NCI-H2227 (cell line): ENCODE data around the gene GTF2H4.

Source experiments
- DNase-seq: peaks from one replicate; lab custom pipeline; 2025; ENCODE audit not compliant: unreplicated experiment; lab: John Stamatoyannopoulos, UW

GTF2H4 gene

DNA sequence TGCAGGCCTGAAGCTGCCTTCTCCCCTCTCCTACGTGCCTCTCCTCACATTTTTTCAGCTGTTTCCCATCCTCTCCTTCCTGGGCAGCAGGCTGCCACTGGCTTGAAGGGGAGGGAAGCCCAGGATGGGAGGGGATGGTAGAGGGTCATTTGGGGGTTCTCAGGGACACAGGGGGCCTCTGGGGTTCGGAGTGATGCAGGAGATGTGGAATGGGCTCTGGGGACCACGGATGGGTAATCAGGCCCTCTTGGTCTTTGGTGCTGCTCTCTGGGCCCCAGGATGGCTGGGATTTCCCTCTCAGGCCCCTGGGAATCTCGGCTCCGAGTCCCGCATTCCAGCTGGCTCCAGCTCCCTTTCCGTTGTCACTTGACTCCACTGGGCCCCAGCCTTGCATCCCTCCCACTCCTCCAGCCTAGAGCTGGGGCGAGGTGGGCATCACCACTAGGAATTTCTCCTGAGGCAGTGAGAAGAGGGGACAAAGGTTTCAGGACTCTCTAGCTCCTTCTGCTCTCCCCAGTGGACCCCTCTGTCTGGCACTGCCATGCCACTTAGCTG, 25.7 kb upstream of the GTF2H4 start:
- DNase-seq, result no peak

DNA sequence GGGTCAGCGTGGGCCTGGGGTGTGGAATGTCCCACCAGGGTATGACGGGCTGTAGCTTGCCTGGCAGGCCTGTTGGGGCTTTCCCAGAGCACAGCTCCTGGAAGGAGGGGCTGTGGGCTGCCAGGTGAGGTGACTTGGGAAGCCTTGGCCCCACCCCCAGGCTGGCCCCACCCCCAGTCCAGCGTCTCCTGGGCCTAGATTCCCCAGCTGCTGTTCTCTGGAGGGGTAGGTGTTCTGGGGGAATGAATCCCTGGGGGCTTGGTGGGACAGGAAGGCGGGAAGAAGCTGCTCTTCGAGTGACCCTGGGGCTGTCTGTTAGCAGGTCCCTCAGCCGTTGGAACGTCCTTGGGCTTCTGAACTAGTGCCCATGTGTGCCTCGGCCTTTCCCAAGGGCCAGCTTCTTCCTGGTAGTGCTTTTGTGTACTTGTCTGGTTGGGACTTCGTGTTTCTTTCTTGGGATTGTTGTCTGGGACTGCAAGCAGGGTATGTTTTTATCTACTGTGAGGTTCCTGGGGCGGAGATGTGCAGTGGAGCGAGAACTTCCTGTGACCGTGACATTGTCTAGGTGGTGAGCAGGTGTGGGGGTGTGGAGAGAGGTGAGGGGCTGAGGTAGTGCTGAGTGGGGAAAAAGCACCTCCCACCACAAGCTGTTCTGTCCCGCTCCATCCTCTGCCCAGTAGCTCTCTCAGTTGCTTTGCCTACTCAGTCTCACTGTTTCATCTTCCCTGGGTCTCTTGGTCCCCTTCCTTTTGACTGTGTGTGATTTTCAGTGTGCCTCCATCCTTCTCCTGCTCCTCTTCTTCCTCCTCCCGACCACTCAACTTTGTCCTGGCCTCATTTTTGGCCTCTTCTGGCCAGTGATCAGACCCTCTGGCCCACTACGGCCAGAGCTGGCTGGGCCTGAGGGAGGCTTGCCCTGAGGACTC, 25.0 kb upstream of the GTF2H4 start:
- peak; percentile 52 for DNase-seq

DNA sequence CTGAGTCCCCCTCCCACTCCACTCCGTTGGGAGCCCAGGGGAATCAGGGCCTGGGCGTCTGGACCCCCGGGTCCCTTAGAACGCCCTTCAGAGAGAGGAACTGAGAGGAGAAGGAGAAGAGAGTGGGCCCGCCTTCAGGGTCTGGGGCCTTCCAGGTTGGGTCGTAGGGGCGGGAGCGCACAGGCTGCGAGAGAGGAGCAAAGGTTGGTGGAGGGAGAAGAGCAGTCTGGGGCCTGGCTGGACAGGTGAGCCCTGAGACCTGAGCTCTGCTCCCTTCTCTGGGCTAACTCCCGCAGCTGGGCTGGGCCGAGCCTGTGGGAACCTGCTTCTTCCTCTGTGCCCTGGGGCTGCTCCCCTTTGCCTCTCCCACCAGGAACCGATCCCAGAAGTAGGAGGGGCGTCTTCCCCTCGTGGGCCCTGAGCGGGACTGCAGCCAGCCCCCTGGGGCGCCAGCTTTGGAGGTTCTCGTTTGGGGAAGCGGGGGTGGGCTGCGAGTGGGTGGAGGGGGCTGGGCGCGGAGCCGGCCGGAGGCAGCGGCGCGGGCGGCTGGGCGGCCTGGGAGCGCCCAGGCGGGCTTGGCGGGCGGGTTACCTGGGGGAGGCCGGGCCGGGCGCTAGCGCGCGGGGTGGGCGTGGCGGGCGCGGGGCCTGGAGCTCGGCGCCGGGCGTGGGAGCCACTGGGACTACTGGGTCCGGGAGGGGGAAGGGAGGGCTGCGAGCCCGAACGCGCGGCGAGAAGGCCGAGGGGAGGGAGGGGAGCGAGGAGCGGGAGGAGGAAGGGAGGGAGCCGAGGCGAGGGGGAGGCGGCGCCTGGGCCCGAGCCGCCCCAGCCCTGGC, 24.1 kb upstream of the GTF2H4 start, which contains the start of gene DDR1:
Gene DDR1 (plus strand): TSS at position 835 of the 836 bp plus-strand sequence. CDS start 4,211 bp downstream, outside the sequence.
- DNase-seq, result peak; percentile 73

DNA sequence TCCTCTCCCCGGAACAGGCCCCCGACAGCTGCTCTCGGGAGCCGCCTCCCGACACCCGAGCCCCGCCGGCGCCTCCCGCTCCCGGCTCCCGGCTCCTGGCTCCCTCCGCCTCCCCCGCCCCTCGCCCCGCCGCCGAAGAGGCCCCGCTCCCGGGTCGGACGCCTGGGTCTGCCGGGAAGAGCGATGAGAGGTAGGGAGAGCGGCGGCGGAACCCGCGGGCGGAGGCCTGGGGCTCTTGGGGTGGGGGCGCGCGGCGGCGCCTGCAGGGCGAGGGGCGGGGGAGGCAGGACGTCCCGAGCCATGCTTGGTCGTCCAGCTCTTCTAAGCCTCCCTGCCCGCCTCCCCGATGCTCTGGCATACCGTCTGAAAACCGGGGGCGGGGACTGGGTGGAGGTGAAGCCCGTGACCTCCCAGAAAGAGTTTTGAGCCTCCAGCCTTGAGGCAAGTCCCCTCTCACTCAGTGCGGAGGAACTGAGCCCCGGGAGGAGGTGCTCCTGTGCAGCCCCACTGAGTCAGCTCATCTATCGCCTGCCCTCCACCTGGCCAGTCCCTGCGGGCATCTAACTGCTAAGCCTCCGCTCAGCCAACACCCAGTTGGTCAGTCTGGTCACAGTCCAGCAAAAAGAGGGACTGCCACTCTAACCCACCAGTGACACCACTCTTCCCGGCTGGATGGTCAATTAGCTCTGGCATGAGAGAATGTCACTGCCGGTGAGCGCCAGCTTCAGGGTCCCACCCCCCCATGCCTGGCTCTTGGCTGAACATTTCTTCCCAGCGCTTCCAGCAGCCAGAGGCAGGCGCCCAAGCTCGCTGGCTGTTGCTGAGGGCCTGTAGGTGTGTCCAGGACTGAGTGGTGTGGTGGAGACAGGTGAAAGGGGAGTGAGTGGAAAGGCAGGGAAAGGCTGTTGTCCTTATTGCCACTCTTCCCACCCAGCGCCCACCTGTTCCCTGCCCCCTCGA, 23.2 kb upstream of the GTF2H4 start:
- peak; percentile 50 for DNase-seq

DNA sequence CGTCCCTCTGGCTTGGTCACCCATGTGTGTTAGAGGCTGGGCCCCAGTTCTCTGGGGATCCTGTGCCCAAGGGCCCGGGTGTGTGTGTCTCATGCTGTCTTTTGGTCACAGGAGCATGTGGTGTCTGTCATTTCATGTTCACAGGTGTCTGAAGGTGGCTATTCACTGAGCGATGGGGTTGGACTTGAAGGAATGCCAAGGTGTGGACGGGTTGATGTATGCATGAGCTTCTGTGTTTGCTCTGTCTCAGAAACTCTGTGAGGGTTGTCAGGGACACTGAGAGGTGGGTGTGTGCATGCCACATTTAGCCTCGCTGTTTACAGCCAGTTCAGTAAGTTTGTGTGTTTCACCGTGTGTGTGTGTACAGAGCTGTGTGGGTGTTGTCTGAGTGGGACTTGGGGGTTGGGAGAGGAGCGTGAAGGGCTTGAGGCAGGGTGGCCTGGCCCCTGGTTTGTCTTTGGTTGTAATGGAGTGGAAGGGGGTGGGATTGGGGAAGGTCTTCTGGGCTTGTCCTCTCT, 22.5 kb upstream of the GTF2H4 start:
- no peak for DNase-seq

DNA sequence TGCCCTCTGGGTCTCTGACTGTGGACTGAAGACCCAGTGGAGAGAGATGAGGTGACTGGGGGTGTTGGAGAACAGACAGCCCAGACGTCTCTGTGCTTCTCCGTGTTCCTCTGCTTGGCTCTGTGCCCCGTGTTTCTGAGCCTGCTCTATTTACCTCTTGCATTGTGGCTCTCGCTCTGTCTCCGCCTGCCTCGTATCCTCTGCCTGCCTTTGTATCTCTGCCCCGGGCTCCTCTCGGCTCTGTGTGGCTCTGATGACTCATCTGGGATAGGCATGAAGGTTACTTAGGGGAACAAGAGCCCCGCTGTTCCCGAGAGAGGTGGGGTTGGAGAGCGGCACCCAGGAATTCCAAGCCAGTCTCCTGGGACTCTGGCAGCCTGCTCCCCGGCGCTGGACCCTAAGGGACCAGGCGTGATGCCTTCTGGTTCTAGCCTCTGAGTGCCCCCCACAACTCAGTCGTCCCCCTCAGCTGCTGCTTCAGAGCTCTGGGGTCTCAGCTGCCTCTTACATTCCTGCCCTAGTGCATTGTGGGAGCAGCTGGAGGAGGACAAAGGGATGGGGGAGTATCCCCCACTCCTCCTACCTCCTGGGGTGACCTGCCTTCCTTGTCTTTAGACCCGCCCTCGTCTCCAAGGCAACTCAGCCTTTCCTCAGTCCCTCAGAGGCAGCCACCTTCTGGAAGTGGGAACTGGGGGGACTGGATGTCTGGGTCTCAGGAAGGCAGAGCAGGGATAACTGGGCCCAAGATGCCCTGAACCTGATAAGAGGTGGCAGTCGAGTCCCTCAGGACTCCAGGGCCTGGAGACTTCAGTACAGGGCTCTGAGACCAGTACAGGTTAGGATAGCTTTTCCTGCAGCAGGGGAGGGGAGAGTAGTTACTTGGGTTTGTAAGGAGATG, 21.8 kb upstream of the GTF2H4 start:
- peak; percentile 91 for DNase-seq

DNA sequence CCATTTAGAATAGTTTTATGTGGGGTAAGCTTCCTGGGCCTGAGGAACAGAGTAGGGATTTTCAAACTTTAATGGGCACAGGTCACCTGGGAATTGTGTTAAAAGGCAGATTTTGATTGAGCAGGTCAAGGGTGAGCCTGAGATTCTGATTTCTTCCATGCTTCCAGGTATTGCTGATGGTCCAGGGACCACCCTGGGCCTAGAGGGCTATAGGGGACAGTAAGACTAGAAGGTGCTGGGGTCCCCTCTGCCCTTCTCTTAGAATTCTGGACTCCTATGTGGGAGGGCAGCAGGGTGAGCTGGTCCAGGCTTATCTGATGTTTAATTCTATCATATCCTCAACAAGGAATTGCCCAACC, 21.1 kb upstream of the GTF2H4 start:
- DNase-seq, result no peak

DNA sequence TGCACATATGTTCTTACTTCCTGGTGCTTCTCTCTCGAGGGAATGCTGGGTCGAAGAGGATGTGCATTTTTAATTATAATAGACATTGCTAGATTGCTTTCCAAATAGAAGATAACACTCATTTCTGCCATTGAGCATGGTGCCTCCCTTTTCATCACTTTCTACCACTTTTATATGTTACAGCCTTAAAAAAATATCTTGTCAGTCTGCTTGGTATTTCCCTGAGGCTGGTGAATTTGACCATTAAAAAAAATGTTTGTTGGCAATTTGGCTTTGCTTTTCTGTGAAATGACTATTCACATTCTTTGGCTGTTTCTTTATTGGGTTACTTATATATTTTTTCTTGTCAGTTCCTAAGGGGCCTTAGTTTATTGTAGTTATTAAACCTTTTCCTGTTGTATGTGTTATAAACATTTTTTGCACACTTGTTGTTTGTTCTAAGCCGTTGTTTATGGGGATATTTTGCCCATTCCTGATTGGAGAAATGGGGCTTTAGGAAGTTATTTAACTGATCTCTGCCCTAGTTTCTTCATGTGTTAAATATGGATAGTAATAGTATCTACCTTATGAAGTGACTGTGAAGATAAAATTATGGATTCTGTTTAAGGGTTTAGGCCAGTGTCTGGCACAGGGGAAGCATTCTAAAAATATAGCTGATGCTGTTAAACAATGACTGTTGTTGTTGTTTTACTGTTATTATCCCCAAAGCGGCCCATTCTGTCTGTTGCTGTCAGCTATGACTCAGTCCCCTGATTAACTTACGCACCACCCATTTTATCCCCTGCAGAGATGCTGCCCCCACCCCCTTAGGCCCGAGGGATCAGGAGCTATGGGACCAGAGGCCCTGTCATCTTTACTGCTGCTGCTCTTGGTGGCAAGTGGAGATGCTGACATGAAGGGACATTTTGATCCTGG, 19.8 kb upstream of the GTF2H4 start:
- DNase-seq, result no peak

DNA sequence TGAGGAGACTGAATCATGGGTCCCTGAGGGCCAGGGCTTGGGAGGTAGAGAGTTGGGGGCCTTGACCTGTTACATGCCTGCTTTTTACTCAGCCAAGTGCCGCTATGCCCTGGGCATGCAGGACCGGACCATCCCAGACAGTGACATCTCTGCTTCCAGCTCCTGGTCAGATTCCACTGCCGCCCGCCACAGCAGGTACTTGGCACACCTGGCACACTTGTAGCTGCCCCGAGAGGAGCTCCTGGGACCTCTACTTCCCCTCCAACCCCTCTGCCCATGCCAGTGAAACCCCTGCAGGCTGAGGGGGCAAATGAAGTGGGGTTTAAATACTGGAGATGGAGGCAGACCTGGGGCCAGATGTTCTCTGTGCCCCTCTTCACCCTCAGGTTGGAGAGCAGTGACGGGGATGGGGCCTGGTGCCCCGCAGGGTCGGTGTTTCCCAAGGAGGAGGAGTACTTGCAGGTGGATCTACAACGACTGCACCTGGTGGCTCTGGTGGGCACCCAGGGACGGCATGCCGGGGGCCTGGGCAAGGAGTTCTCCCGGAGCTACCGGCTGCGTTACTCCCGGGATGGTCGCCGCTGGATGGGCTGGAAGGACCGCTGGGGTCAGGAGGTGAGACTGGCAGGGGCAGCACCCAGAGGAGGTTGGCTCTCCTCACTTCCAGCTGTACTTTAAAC, 19.1 kb upstream of the GTF2H4 start:
- no peak for DNase-seq

DNA sequence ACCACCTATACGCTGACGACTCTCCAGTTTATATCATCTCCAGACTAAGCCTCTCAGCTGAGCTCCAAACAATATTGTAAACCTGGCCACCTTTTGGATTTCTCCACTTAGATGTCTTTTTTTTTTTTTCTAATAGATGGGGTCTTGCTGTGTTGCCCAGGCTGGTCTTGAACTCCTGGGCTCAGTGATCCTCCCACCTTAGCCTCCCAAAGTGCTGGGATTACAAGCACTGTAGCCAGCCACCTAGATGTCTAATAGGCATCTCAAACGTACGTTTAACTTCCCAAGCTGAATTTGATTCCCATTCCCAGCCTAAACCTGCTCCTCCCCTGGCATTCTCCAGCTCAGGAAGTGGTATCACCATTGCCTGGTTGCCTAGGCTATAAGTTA, 18.5 kb upstream of the GTF2H4 start:
- DNase-seq, result no peak

DNA sequence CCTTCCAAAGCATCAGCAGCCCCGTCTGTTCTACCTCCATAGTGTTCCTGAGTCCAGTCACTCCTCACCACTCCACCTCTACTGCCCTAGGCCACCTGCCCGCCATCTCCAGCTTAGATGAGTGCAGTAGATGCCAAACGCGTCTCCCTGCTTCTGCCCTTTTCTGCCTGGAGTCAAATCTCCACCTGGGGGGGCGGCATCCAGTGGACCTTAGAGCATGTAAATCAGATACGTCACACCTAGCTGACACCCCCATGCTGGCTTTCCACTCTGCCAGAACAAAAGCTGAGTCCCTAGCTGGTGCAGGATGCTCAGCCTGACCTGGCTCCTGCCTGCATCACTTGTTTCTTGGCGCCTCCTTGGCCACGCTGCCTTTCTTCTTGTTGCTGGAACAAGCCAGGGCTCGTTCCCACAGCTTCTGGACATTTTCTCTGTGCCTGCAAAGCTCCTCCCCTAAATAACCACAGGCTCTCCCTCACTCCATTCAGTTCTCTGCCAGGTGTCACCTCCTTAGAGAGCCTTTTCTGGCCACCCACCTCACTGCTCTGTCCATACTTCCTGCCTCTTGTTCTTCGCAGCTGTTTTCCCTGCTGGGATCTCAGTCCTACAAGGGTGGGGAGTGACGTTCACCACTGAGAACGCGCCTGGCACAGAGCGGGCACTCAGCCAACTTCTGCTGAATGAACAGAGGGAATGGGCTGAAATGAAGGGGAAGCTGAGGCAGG, 17.9 kb upstream of the GTF2H4 start:
- no peak for DNase-seq

DNA sequence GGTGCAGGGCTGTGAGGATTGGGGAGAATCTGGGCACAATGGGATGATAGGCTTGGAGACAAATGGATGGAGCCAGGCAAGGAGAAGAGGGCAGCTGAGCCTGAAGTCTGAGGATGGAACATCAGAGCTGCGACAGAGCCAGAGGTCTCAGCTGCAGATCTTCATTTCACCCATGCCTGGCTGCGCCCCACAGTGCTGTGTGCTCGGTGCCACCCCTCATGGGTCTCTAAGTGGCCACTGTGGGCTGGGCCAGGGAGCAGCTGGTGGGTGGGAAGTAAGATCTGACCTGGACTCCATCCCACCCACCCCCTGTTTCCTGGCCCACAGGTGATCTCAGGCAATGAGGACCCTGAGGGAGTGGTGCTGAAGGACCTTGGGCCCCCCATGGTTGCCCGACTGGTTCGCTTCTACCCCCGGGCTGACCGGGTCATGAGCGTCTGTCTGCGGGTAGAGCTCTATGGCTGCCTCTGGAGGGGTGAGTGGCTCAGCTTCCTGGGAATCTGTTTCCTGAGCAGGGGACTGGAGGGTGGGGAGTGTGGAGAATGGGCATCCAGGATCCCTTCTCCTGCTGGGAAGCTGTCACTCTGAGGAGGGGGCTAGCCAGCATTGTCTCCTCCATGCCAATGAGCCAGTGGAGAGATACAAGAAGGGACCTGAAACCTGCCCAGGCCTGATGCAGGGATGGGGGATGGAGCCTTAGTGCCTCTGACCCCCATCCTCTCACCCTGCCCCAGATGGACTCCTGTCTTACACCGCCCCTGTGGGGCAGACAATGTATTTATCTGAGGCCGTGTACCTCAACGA, 17.2 kb upstream of the GTF2H4 start:
- no peak for DNase-seq

DNA sequence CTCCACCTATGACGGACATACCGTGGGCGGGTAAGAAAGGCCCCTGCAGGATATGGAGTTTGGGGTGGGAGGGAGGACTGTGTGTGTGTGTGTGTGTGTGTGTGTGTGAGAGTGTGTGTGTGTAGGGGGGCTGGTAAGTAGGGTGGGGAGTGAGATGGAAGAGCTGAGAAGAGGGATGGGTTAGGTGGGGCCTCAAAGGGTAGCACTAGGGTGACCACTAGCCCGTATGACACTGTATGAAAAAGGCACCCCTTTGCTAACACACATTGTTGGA, 16.6 kb upstream of the GTF2H4 start:
- DNase-seq, result no peak

DNA sequence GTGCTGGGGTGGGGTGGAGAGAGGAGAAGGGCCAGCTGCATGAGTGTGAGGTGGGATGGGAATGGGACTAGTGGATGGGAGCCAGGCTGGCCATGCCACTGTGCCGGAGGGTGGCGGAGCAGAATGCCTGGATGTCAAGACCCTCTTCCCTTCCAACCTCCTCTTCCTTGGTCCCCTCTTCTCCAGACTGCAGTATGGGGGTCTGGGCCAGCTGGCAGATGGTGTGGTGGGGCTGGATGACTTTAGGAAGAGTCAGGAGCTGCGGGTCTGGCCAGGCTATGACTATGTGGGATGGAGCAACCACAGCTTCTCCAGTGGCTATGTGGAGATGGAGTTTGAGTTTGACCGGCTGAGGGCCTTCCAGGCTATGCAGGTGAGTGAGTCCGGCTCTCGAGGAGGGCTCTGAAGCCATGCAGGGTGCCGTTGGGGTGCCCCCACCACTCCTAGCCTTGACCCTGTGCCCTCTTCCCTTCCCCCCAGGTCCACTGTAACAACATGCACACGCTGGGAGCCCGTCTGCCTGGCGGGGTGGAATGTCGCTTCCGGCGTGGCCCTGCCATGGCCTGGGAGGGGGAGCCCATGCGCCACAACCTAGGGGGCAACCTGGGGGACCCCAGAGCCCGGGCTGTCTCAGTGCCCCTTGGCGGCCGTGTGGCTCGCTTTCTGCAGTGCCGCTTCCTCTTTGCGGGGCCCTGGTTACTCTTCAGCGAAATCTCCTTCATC, 16.0 kb upstream of the GTF2H4 start:
- no peak for DNase-seq

DNA sequence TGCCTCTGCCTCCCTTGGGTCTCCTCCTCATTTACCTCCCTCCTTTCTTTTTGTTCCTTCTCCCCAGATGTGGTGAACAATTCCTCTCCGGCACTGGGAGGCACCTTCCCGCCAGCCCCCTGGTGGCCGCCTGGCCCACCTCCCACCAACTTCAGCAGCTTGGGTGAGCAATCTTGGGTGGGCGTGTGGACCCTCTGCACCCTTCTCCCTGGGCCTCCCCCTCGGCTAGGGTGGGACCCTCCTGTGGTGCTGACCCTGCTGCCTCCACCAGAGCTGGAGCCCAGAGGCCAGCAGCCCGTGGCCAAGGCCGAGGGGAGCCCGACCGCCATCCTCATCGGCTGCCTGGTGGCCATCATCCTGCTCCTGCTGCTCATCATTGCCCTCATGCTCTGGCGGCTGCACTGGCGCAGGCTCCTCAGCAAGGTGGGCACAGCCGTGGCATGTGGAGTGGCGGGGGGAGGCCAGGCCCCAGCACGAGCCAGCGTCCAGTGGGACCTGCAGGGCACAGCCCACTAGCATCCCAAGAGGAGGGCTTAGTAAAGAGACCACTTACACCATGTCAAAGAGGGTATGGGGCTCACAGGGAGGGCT, 14.9 kb upstream of the GTF2H4 start:
- DNase-seq, result no peak
